Iris pigment epithelial cell (primary cell): ENCODE data around the gene NAA35.
A peak's percentile ranks its signal among the peaks of the same experiment; 100 is the strongest.
"Not testable (repeated sequence)": the region's sequence is repeated elsewhere in the genome, so short reads cannot be mapped to it uniquely, and the experiment has no call there.

Experiments
- DNase-seq: peaks from one replicate; pipeline ENCODE4 v3.0.0-alpha.2; 2011; ENCODE audit warnings: low read depth

NAA35 gene

DNA sequence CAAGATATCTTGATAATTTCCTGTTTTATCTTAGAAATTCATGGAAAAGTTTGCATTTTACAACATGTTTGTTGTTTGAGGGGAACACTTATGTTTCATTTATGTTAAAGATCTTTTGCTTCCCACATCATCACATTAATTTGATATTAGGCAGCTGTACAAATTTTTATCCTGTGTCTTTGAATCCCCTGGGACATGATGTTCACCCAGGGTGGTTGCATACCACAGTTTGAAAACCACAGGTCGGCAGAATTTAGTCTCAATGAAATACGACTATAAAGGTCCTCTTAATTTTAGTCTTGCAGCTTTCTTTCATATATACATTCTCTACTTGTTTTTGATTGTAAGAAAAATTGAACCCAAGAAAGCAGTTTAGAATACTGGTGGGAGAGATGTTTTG, 3.7 kb downstream of the NAA35 start:
- DNase-seq, result no peak

DNA sequence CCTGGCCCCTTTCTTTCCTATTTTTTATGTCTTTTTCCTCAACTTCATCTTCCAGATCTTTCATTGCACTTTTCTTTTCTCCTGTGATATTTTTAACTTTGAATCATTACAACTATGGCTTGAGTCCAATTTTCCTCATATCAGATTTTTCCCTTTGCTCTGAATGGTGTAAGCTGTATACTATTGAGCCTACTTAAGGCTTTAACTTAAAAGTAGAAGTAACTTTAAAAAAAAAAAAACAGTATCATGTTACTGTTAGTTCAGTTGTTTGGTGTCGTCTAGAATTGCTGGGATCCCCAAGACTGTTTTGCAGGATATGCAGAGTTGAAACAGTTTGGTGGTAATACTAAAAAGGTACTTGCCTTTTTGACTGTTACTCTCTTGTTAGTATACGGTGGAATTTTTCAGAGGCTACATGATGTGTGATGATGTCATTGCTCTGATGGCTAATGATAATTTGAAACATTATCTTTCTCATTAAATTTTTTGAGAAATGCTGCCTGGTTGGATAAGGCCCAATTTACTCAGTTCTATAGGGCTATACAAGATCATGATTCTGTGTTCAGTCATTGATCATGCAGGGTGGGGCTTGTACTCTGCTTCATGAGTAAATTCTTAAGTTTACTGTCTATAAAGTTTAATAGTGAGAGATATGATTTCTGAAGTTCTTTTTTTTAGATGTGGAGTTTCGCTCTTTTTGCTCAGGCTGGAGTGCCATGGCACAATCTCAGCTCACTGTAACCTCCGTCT, 8.8 kb downstream of the NAA35 start:
- DNase-seq, result peak; percentile 65

DNA sequence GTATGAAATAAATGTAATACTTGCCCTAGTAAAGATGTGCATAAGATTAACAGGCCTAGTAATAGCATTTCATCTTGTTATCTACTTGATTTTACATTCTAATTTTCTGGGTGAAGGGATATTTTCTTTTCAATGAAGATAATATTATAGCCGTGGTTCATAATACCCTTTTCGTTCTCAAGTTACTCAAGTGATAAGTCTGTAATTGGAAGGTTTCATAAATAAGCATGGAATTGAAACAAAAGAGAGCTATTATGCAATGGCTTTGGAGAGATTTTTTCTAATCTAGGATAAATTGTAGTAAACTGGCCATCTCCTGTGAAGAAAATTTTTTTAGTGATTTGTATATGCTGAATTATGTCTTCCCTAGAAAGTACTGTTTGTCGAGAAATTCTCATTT, 19.0 kb downstream of the NAA35 start:
- no peak for DNase-seq

DNA sequence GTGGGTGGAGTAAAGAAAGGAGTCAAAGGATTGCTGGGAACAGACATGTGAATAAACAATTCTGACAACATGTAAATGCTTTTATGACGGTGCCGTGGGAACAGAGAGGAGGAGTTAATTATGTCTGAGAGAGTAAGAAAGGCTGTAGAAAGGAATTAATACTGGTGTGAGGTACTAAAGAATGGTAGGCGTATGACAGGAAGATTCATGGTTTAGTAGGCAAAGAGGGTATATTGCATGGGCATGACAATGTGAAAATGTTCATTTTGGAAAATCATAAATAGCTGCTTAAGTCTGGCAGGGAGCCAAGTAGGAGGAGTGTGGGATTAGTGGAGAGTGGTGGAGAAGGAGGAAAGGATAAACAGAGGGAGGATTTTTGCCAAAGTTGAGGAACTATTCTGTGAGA, 19.7 kb downstream of the NAA35 start:
- peak; percentile 60 for DNase-seq

DNA sequence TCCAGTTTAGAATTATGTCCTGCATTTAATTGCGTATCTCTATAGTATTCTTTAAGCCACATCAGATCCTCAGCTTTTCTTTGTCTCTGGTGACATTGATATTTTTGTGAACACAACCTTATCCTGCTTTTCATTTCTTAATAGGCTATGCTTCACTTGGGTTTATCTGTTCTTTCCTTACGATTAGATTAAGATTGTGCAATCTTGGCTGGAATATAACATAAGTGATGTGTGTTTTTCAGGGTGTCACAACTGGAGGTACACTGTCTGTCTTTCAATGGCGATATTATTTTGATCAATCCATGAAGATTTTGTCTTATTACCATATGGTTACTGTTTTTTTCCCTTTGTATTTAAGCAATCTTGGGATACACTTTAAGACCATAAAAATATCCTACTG, 23.6 kb downstream of the NAA35 start:
- no peak for DNase-seq

DNA sequence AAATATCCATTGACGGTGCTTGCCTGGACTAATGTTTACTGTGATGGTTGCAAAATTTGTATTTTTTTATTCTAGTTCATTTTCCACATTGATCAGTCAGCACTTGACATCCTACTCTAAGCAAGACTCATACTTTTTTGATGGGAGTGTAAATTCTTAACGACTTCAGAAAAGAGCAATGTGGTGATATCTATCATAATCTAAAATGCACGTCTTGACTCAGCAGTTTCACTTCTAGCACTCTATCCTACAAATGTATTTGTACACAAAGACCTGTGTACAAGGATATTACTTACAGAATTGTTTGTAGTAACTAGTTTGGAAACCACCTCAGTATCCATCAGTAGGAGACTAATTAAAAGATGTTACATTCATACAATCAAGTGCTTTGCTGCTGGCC, 24.0 kb downstream of the NAA35 start:
- no peak for DNase-seq

DNA sequence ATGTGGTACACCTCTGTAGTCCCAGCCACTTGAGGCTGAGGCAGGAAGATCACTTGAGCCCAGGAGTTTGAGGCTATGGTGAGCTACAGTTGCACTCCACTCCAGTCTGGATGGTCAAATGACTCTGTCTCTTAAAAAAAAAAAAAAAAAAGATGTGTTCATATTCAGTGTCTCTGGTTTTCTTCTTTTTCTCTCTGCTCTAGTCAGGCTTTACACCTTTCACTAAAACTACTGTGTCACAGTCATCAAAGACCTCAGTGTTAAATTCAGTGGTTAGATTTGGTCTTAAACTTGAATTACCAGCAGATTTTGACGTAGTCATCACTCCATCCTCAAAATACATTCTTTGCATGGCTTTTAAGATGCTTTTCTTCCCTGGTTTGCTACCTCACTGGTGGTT, 28.8 kb downstream of the NAA35 start:
- DNase-seq, result no peak

DNA sequence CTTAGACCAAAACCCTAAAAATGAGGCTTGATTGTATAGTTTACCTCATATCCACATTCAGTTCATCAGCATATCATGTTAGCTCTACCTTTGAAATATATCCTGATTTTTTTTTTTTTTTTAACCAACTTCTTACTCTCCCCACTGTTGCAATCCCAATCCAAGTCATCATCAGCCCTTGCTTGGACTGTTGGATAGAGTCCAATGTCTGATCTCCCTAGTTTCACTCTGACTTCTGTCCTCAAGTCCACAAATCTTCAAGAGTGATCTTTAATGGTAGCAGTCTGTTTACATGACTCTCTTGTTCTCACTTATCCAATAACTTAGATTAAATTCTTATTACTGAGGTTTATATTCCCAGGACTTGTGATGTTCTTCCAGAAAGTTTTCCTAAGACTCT, 30.8 kb downstream of the NAA35 start:
- peak; percentile 33 for DNase-seq

DNA sequence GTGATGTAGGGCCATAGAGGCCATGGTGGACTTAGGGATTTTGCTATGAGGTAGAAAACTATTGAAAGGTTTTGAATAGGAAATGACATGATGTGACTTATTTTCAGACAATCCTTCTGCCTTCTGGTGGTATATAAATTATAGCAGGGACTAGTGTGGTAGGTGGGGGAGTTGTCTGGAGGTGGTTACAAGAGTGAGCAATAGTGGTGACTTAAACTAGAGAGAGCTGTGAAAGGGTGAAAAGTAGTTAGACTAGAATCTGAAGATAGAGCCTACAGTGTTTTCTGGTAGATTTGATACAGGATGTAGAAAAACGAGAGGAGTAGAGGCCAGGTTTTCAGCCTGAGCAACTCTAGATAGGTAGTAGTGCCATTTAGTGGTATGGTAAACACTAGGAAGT, 32.3 kb downstream of the NAA35 start:
- DNase-seq, result no peak

DNA sequence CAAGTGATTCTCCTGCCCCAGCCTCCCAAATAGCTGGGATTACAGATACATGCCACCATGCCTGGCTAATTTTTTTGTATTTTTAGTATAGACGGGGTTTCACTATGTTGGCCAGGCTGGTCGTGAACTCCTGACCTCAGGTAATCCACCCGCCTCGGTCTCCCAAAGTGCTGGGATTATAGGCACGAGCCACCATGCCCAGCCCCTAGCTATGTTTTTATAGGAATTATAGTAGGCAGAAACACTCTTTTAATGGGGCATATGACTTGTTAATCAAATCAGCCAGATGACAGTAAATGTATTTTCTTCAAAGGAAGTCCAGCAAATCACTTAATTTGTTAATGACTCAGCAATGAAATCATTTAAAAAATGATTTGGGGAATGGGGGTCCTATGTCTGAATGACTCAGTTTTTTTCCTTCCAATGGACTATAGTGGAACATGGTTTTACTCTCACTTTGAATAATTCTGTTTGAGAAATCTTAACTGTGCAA, 33.2 kb downstream of the NAA35 start:
- DNase-seq, result not testable (repeated sequence)

DNA sequence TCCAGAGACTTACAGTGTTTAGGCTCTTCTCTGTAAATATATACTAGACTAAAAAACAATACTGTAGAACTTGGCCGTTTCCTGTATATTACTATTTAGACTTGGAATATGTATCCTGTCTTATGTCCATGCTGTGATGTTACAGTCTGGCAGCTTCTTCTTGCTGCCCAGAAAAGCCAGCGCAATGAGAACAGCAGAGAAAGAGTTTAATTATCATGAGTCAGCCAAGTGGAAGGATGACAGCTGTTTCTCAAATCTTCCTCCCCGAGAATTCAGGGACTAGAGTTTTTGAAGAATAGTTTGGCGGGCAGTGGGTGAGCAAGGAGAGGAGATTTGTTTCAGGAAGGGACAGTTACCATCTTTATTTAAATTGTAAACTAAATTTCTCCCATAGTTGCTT, 37.5 kb downstream of the NAA35 start:
- DNase-seq, result peak; percentile 3

DNA sequence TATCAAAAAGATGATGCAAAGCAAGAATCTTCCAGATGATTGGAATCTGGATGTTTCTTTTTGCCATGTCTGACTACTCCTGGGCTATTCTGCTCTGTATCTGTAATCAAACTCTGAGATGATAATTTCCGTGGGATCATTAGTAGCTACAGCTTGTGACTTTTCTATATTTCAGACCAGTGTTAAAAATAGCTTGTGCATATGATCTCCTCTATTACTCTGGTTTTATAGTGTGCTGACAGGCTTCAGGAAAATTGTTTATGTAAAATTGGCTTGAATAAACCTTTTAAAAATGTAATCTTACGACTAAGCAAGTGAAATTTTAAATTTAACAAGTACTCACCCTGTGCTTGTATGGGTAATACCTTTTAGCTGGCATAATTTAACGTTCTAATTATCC, 40.4 kb downstream of the NAA35 start:
- no peak for DNase-seq

DNA sequence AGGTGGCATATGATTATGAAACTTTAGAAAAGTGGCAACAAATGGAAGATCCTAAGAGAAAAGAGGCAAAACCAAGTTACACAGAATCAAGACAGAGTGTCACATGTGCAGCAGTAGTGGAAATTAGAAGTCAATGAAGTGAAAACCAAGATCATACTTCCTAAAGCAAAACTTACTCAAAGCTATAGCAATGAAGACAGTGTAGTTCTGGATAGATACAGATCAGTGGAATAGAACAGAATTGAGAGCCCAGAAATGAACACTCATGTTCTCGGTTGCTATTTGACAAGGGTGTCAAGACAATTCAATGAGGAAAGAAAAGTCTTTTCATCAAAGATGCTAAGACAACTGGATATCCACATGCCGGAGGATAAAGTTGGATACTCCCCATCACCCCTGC, 43.5 kb downstream of the NAA35 start:
- DNase-seq, result no peak

DNA sequence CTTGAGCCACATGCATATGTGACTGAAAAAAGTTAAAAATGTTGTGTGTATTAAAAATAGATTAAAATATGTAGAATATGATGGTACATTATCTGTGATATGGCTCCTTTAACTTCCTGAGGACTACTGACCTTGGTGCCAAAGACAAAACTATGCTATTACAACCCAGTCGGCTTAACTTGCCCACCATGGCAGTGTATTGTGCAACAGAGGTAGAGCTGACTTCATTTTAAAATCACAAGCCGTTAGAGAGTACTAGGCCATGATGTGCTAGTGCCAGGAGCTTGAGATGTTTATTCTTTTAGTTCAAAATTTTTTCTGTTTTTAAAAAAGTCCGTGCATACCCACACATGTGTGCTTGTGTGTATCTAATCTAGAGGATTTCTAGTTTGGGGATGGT, 46.3 kb downstream of the NAA35 start:
- peak; percentile 4 for DNase-seq

DNA sequence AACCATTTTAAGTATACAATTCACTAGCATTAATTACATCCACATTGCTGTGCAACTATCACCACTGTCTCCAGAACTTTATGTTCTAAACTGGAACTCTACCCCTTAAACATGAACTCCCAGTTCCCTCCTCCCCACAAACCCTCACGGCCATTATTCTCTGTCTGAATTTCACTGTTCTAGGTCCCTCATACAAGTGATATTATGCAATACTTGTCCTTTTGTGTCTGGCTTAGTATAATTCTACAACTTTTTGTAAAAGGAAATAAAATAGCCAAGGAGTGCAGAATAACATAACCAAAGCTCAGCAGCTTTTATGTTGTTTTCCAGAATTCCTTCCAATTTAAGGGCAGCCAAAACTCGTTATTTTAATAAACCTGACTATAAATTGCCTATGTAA, 53.2 kb downstream of the NAA35 start:
- DNase-seq, result no peak

DNA sequence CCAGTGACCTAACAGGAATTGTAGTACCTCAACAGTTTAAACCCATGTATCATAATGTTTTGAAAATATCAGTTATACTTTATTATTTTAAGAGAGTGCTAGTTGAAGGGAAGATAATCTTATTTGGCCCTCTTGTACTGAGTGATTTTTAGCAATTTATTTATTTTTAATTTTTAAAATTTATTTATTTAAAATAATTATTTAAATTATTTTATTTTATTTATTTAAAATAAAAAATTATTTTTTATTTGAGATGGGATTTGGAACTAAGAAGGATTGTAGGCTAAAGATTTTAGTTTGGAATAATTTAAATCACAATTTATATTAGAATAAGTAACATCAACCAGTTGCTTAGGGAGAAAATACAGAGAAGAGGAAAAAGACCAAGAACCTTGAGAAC, 54.2 kb downstream of the NAA35 start:
- no peak for DNase-seq

DNA sequence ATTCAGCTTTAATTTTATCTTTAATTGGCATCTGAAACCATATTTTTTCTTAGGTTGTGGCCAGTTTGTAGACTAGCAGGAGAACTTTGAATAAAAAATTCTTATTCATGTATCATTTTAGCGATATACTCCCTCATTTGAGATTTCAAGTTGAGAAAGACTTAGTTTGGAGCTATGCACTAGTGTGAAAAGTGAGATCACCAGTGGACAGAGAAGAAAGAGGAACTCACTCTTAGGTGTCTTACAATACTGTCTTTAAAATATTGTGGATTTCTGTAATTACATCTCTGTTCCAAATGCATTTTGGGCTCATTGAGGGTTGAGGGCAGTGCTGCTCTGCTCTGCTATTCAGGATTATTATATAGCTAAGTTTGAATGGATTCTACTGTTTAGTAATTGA, 54.7 kb downstream of the NAA35 start:
- DNase-seq, result no peak

DNA sequence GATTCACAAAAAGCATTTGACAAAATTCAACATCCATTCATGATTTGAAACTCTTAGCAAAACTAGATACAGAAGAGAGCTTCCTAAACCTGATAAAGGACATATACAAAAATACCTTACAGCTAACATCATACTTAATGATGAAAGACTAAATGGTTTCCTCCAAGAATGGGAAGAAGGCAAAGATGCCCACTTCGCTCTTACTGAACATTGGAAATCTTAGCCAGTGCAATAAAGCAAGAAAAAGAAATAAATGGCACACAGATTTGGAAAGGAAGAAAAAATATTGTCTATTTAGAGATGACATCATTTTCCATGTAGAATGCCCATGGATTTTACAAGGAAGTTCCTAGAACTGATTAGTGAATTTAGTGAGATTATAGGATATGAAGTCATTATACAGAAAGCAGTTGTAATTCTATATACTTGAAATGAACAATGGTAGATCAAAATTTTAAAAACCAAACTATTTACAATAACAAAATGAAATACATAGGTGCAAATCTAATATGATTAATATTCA, 64.4 kb downstream of the NAA35 start:
- DNase-seq, result no peak

DNA sequence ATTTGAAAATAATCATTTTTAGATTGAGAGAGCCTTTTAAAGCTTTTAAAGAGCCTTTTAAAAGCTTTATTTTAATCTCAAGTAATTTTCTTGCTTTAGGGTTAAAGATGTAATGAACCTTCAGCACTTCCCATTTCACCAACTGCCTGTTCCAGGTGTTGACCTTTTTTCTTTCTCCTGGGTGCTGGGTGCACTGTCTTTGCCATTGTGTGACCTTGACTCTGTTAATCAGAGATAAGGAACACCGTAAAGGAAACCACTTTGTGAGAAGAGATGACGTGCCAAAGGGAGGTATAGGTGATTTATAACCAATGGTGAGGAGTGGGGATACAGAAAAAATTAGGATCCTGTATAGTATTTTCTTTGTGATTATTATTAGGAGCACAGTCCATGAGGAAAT, 68.2 kb downstream of the NAA35 start:
- DNase-seq, result no peak

DNA sequence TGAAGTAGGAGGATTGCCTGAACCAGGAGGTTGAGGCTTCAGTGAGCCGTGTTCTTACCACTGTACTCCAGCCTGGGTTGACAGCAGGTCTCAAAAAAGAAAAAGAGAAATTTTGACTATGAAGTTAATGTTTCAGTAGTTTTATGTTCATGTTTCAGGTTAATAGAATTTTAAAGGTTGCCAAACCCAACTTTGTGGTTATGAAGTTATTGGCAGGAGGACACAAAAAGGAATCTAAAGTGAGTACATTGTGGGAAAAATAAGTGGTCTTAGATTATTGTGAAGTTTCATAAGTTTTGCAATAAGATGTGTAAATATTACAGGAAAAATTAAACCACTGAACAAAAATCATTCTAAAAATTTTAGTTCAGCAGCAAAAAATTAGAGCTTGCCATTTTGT, 79.8 kb downstream of the NAA35 start:
- DNase-seq, result peak; percentile 48

DNA sequence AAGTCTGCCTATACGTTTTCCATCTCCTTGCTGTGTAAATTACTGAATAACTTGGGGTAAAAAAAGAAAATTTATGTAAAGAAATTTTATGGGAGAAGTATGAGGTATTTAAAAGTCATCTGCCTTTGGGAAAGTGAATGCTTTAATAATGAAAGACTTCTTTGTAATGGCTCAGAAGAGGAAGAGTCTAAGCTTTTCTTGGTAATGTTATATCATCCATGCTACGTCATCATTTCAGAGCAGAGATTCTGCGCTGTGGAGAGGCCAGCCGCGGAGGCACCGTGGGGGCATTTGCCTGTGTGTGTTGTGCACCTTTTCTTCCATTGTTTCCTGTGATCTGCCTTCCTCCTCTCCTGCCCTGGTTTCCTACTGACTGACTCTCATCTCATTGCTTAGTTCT, 80.2 kb downstream of the NAA35 start:
- DNase-seq, result no peak

DNA sequence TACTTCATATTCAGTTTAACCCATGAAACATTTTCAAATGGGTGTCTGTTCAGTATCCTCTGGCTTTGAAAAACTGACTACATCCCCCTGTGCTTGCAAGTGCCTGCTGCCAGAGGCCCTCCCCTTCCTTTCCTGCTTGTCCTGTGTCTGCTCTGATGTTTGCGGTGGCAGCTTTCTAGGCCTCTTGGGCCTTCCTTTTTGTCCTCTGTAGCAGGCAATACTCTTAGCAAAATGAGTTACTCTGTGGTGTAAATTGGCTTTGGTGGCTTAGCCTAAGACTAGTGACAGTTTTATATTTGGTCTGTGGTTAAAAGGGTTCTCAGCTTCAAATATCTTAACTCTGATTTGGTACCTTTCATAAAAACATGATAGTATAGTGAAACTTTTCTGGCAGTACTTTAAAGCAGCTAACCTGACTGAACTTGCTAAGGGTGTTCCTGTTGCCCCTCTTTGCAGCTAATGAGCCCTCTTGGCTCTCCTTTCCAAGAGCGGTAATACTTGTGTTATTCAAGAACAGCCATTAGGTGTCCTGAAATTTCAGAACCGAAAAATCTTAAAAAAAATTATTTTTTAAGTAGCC, 81.8 kb downstream of the NAA35 start:
- DNase-seq, result peak; percentile 15

DNA sequence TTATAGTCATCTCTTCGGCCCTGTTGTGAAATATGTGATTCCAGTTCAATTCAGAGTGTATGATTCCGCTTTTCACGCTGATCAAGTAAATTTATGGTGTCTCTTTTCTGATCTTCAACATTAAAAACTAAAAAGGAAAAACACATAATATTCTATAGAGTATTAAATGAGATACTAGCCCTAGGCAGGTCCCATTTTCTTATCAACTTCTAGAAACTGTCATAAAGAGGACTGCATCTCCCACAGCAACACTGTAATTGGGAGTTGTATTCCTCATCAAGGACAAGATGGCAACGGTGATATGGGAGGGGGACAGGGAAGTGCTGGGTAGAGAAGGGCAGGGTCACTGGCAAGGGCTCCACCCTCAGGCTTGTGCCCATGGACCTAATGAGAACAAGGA, 86.8 kb downstream of the NAA35 start:
- no peak for DNase-seq
